Heart left ventricle (tissue), 13 donors: ENCODE data around the gene CCBE1.

Source experiments
- CTCF ChIP-seq, 12 donors: fragments of 200-600 bp; sonication (generic) in 4 of 12; IDR thresholded peaks; one replicate each; pipeline versions ENCODE4 v1.5.0 to v1.8.0; 2018 to 2022; ENCODE audit warnings: antibody characterized with exemption in 12 of 12, mild to moderate bottlenecking in 5 of 12
- POLR2A ChIP-seq, 2 donors: fragments of 450-650 bp; IDR thresholded peaks; one replicate each; pipeline ENCODE4 v1.6.1; 2017; ENCODE audit warnings: antibody characterized with exemption in 2 of 2, mild to moderate bottlenecking in 2 of 2, moderate library complexity in 2 of 2
- donor health status: ischemic (EF 13 %, LVEDD 7.1; RV severe dilation, severe dysfunction).
- donor health status: DM: no; HTN: yes; CAD: no.
- donor health status: DM: no; HTN: no; CAD: no.
- donor health status: ischemic (EF 25% LVEDD 6.9; RV normal size, moderate dysfunction).
- donor health status: ischemic (EF 25% LVEDD 5.7; RV mildly dilated, moderate dysfunction).
- donor health status: ischemic (EF 35%, LVEDD 5.7; RV mildly dilated, moderate dysfunction).
- donor health status: nonischemic (EF 11% LVEDD 7.7; RV severe dilation, severe dysfunction).
- donor health status: DM: yes; HTN: yes; CAD: no.
- donor health status: PGD.
- donor health status: ischemic (EF 29% LVEDD 5.4; RV normal size, mild dysfunction).
- donor health status: nonischemic (EF 23%, LVEDD 6.1; RV moderate dilation, normal function).

- TF ChIP-seq CTCF (IDR thresholded peaks at IDR 0.05) (no peak), POLR2A (IDR thresholded peaks at IDR 0.05) (no peak)
Observed at GRCh38 chr18:59565957-59566356, 131.3 kb downstream of the CCBE1 start.
